Measurements from ENCODE around the gene BRPF1. TPM values are rescaled to one million over a fixed set of nuclear protein-coding genes. Genes with fewer than 3 reads are reported as not detected.

Gene BRPF1
- total RNA-seq, 2 experiments from 2014 or later, result 54.7 to 57.4 TPM

DNA sequence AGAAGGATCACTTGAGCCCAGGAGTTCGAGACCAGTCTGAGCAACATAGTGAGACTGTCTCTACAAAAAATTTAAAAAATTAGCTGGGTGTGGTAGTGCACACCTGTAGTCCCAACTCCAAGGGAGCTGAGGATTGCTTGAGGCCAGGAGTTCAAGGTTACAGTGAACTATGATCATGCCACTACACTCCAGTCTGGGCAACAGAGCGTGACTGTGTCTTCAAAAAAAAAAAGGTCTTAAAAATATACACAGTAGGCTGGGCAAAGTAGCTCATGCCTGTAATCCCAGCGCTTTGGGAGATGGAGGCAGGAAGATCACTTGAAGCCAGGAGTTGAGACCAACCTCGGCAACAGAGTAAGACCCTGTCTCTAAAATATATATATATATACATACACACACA lies 49.4 kb downstream of the BRPF1 start:
- H3K4me3 Mint-ChIP-seq, result peak overlapping the region; percentile 20
- peak overlapping the region; percentile 97 for H3K27ac Mint-ChIP-seq
- ChIA-PET CTCF (interaction anchor here (0.8 to 1.5 kb wide), 4 partner anchors 10 to 53 kb away, joined by 3 to 5 read pairs (median 4); no protein-coding TSS in a partner anchor), POLR2A (interaction anchor here (1.3 to 3.3 kb wide), 2 partner anchors 11 to 48 kb away, joined by 3 to 38 read pairs; partner anchors contain the start of genes ARPC4 and TADA3)
- DNase-seq (no peak), ATAC-seq (no peak)
- peaks cover 65% of the 10 kb centered on the region for H3K4me1 Mint-ChIP-seq (ENCODE audit: low read depth)
- no peaks in the 10 kb centered on the region for H3K9me3 Mint-ChIP-seq (ENCODE audit: insufficient read depth)
- H3K36me3 Mint-ChIP-seq (ENCODE audit: low read depth), result peaks cover 54% of the 10 kb centered on the region
- H3K27me3 Mint-ChIP-seq (ENCODE audit: low read depth), result no peaks in the 10 kb centered on the region

DNA sequence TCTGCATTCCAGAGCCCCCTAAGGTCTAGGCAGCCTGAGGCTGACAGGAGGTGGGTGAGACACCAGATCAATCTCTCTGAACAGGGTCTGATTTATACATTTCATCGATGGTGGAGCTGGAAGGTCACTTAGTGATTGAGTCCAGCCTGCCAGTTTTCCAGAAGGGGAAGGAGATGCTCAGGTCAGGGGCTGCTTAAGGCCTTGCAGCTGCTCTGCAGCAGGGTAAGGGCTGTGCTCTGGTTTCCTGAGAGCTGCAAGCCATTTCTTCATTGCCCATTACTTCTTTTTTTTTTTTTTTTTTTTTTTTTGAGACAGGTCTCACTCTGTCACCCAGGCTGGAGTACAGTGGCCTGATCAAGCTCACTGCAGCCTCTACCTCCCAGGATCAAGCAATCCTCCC lies 50.0 kb downstream of the BRPF1 start:
- DNase-seq (no peak), ATAC-seq (no peak)
- Mint-ChIP-seq H3K4me1 (ENCODE audit: low read depth) (peaks cover 67% of the 10 kb centered on the region), H3K27ac (peak overlapping the region; percentile 76), H3K9me3 (ENCODE audit: insufficient read depth) (no peaks in the 10 kb centered on the region), H3K4me3 (peak overlapping the region; percentile 5), H3K36me3 (ENCODE audit: low read depth) (peaks cover 59% of the 10 kb centered on the region), H3K27me3 (ENCODE audit: low read depth) (no peaks in the 10 kb centered on the region)
- CTCF ChIA-PET, result interaction anchor here (1.0 to 2.0 kb wide), 9 partner anchors 10 to 151 kb away, joined by 3 to 8 read pairs (median 4); partner anchors contain the start of genes ARPC4, BRPF1, CRELD1 and OGG1
- POLR2A ChIA-PET, result interaction anchor here (3.3 kb wide), 1 partner anchor 10 kb away, joined by 38 read pairs; the partner anchor contains the start of genes ARPC4 and TADA3

DNA sequence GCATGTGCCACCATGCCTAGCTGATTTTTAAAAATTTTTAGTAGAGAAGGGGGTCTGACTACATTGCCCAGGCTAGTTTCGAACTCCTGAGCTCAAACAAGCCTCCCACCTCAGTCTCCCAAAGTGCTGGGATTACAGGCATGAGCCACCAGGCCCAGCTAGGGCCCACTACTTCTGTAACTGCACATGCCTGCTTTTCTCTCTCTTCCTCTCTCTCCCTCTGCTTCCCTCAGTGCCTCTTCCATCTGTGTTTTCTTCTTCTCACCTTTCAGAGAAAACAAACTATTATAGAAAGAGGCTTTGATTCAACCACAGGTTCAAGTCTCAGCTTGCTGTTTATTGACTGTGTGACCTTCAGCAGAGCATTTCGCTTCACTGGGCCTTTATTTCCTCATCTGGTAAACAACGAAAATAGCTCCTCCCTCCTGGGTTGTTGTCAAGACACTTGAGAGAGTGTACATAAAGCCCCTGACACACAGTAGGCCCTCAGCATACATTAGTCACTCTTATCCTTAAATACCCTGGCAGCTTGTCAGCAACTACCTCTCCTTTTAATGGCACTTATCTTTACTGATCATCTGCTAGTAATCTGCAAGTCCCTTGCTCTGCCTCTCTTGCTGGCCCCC lies 50.6 kb downstream of the BRPF1 start:
- no peak overlapping the region for H3K4me3 Mint-ChIP-seq
- DNase-seq (no peak), ATAC-seq (no peak)
- H3K9me3 Mint-ChIP-seq (ENCODE audit: insufficient read depth), result no peaks in the 10 kb centered on the region
- ChIA-PET POLR2A (interaction anchor here (3.3 kb wide), 1 partner anchor 10 kb away, joined by 38 read pairs; the partner anchor contains the start of genes ARPC4 and TADA3), CTCF (interaction anchor here (0.6 to 2.0 kb wide), 11 partner anchors 9 to 243 kb away, joined by 3 to 8 read pairs (median 4); partner anchors contain the start of genes ARPC4, BRPF1, CRELD1 and OGG1)
- peak overlapping the region; percentile 35 for H3K27ac Mint-ChIP-seq
- peaks cover 64% of the 10 kb centered on the region for H3K36me3 Mint-ChIP-seq (ENCODE audit: low read depth)
- H3K27me3 Mint-ChIP-seq (ENCODE audit: low read depth), result no peaks in the 10 kb centered on the region
- peaks cover 67% of the 10 kb centered on the region for H3K4me1 Mint-ChIP-seq (ENCODE audit: low read depth)

DNA sequence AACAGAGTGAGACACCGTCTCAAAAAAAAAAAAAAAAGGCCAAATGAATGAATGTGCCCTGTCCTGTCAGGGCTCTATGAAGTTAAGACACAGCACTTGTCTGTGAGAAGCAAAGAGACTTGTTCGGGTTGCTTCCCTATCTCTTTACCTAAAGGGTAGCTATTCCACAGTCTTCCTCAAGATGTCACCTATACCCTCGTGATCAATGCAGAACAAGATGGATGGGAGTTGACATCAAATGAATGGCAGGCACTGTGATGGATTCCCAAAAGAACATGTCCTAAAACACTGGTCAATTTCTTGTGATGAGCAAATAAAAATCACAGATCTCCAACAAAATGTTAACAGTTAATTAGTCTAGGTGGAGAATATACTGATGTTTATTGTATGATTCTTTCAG lies 51.2 kb downstream of the BRPF1 start:
- H3K9me3 Mint-ChIP-seq (ENCODE audit: insufficient read depth), result no peaks in the 10 kb centered on the region
- peaks cover 69% of the 10 kb centered on the region for H3K36me3 Mint-ChIP-seq (ENCODE audit: low read depth)
- ChIA-PET POLR2A (interaction anchor here (3.3 kb wide), 1 partner anchor 9 kb away, joined by 38 read pairs; the partner anchor contains the start of genes ARPC4 and TADA3), CTCF (interaction anchor here (0.6 to 2.0 kb wide), 8 partner anchors 10 to 243 kb away, joined by 3 to 8 read pairs (median 4); partner anchors contain the start of genes ARPC4, BRPF1, CRELD1 and TADA3)
- no peak overlapping the region for H3K27ac Mint-ChIP-seq
- no peaks in the 10 kb centered on the region for H3K27me3 Mint-ChIP-seq (ENCODE audit: low read depth)
- H3K4me1 Mint-ChIP-seq (ENCODE audit: low read depth), result peaks cover 67% of the 10 kb centered on the region
- no peak for DNase-seq
- H3K4me3 Mint-ChIP-seq, result no peak overlapping the region
- ATAC-seq, result no peak

DNA sequence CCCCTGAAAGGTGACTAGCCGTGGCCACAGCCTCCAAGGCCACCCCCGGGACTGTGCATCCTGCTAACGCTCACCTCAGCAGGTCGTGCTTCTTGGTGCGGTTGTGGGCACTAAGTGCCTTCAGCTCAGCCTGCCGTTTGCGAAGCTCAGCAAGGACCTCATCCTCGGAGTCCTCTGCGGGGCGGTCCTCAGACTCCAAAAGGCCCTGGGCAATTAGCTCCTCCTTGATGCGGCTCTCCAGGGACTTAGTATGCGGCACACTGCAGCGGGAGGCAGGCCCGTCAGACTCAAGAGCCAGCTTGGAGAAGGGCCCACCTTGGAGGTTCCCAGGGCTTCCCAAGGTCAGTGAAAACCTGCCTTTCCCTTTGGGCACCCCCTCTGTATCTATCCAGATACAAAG lies 52.4 kb downstream of the BRPF1 start:
- Mint-ChIP-seq H3K27me3 (ENCODE audit: low read depth) (no peaks in the 10 kb centered on the region), H3K4me3 (no peak overlapping the region), H3K4me1 (ENCODE audit: low read depth) (peaks cover 57% of the 10 kb centered on the region), H3K9me3 (ENCODE audit: insufficient read depth) (no peaks in the 10 kb centered on the region), H3K27ac (no peak overlapping the region), H3K36me3 (ENCODE audit: low read depth) (peaks cover 70% of the 10 kb centered on the region)
- DNase-seq (no peak), ATAC-seq (no peak)
- CTCF ChIA-PET, result interaction anchor here (1.0 kb wide), 1 partner anchor 21 kb away, joined by 3 read pairs; no protein-coding TSS in a partner anchor
- POLR2A ChIA-PET, result interaction anchor here (1.1 kb wide), 1 partner anchor 9 kb away, joined by 3 read pairs; the partner anchor contains the start of gene ARPC4

DNA sequence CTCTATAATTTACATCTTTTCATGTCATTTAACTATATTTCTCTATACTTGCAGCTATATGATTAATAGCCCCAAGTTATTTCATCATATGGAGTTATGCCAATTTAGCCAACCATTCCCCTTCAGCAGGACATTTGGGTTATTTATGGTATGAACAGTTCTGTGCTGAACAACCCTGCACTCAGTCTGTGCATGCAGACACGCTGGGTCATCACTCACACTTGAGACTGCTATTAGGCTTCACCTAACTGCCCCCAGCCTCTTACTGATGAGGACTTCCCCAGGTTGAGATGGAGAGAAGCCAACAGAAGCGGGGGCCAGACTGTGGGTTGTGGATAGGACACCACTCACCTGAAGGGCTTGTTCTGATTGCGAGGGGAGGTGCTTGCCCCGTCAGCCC lies 53.4 kb downstream of the BRPF1 start:
- H3K27ac Mint-ChIP-seq, result no peak overlapping the region
- DNase-seq (no peak), ATAC-seq (no peak)
- H3K9me3 Mint-ChIP-seq (ENCODE audit: insufficient read depth), result no peaks in the 10 kb centered on the region
- H3K36me3 Mint-ChIP-seq (ENCODE audit: low read depth), result peaks cover 74% of the 10 kb centered on the region
- no peak overlapping the region for H3K4me3 Mint-ChIP-seq
- H3K4me1 Mint-ChIP-seq (ENCODE audit: low read depth), result peaks cover 51% of the 10 kb centered on the region
- H3K27me3 Mint-ChIP-seq (ENCODE audit: low read depth), result no peaks in the 10 kb centered on the region
- ChIA-PET CTCF (interaction anchor here (0.8 to 1.0 kb wide), 2 partner anchors 22 to 58 kb away, joined by 3 to 4 read pairs; no protein-coding TSS in a partner anchor), POLR2A (no interaction called here)

DNA sequence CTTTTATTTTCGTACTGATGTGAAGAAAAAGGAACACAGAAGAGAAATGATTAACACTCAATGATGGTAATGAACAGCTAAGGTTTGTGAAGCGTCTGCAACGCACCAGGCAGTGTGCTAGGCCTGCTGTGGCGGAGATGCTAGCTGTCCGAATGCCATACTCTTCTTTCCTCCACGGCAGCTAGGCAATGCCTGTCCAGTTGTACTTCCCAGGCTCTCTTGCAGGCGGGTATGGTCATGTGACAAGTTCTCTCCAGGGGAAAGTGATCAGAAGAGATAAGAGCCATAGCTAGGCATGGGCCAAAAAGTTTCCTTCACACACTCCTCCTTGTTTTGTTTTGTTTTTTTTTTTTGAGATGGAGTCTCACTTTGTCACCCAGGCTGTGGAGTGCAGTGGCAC lies 54.1 kb downstream of the BRPF1 start:
- ATAC-seq, result no peak
- Mint-ChIP-seq H3K27ac (peak overlapping the region; percentile 4), H3K36me3 (ENCODE audit: low read depth) (peaks cover 74% of the 10 kb centered on the region), H3K9me3 (ENCODE audit: insufficient read depth) (no peaks in the 10 kb centered on the region), H3K4me3 (no peak overlapping the region), H3K27me3 (ENCODE audit: low read depth) (no peaks in the 10 kb centered on the region), H3K4me1 (ENCODE audit: low read depth) (peaks cover 51% of the 10 kb centered on the region)
- DNase-seq, result no peak
- ChIA-PET CTCF (interaction anchor here (0.8 to 1.2 kb wide), 2 partner anchors 58 to 146 kb away, joined by 4 read pairs; no protein-coding TSS in a partner anchor), POLR2A (interaction anchor here (1.0 kb wide), 1 partner anchor 8 kb away, joined by 3 read pairs; no protein-coding TSS in a partner anchor)

DNA sequence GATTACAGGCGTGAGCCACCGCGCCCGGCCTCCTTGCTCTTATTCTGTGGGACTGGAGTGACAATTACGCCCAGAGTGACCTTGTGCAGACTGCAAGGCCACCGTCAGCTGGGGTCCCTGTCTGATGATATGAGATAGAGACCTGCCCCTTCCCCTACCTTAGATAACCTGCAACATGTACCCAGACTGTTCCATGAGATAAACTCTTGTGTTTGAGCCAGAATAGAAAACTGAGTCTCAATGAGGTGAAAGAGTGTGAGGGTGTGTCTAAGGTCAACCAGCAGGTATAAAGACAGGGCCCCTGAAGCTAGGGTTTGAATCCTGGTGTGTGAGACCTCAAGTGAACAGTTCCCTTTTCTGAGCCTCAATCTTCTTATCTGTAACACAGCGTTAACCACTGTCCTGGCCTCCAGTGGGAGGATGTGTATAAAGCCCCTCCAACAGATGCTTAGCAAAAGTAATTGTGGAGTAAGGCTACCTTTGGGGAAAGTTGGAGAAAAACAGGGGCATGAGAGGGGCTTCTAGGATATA lies 54.7 kb downstream of the BRPF1 start:
- no peak overlapping the region for H3K4me3 Mint-ChIP-seq
- no peaks in the 10 kb centered on the region for H3K9me3 Mint-ChIP-seq (ENCODE audit: insufficient read depth)
- peaks cover 51% of the 10 kb centered on the region for H3K4me1 Mint-ChIP-seq (ENCODE audit: low read depth)
- H3K27me3 Mint-ChIP-seq (ENCODE audit: low read depth), result no peaks in the 10 kb centered on the region
- ATAC-seq (no peak), DNase-seq (no peak)
- H3K36me3 Mint-ChIP-seq (ENCODE audit: low read depth), result peaks cover 76% of the 10 kb centered on the region
- POLR2A ChIA-PET, result interaction anchor here (1.0 kb wide), 1 partner anchor 7 kb away, joined by 3 read pairs; no protein-coding TSS in a partner anchor
- H3K27ac Mint-ChIP-seq, result no peak overlapping the region
- CTCF ChIA-PET, result interaction anchor here (1.2 kb wide), 1 partner anchor 145 kb away, joined by 4 read pairs; no protein-coding TSS in a partner anchor

DNA sequence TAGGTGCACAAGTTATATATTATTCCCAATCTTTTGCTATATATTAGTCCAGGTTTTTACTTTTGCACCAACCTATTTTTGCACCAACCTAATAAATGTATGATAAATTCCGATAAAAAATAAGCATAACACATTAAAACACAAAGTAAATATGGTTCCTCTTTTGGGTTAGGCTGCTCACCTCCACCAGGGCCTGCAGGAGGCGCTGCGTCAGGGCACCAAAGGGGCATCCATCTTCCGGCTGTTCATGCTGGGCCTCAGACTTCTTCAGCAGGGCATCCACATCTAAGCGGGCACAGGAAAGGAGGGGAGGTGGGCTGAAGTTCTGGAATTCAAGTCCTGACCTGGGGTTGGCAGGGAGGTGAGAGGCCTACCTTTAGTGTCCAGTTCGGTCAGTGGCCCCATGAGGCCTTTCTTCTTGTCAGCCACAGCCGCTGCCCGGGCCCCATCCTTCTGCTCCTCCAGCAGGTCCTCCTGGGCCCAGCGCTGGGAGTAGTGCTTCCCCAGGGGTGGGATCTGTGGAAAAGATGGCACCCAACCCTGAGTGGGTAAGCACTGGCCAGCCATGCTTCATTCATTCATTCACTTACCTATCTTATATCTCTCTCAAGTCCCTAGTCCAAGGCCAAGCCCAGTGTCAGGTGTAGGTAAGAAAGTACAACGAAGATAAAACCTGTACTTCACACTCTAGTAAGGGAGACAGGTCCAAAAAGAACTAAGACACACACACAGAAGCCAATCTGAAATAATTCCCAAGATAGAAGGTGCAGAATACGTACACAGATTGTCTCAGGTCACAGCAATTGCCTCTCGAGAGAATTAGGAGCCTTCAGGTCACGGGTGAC lies 55.5 kb downstream of the BRPF1 start:
- Mint-ChIP-seq H3K27me3 (ENCODE audit: low read depth) (no peaks in the 10 kb centered on the region), H3K4me1 (ENCODE audit: low read depth) (peaks cover 52% of the 10 kb centered on the region), H3K27ac (peak overlapping the region; percentile 33), H3K9me3 (ENCODE audit: insufficient read depth) (no peaks in the 10 kb centered on the region), H3K4me3 (no peak overlapping the region), H3K36me3 (ENCODE audit: low read depth) (peaks cover 71% of the 10 kb centered on the region)
- DNase-seq, result no peak
- CTCF ChIA-PET, result interaction anchor here (1.2 kb wide), 1 partner anchor 145 kb away, joined by 4 read pairs; no protein-coding TSS in a partner anchor
- no peak for ATAC-seq
- POLR2A ChIA-PET, result interaction anchor here (0.8 kb wide), 1 partner anchor 106 kb away, joined by 3 read pairs; no protein-coding TSS in a partner anchor

DNA sequence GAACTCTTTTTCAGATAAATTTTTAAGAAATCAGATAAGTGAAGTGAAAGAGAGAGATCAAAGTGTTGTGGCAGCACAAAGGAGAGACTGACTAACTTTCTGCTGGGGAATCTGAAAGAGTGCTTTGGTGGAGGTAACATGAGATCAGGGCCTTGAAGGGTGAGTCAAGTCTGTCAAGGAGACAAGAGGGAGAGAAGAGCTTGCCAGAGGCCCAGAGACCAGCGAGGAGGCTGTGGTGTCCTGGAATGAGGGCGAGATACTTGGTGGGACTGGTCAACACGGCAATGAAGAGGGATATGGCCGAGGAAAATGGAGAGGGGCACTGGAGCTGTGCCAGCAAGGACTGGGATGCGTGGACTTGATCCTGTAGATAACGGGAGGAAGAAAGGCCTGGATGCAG lies 56.2 kb downstream of the BRPF1 start:
- Mint-ChIP-seq H3K36me3 (ENCODE audit: low read depth) (peaks cover 66% of the 10 kb centered on the region), H3K27ac (peak overlapping the region; percentile 33), H3K27me3 (ENCODE audit: low read depth) (no peaks in the 10 kb centered on the region), H3K4me3 (no peak overlapping the region), H3K4me1 (ENCODE audit: low read depth) (peaks cover 47% of the 10 kb centered on the region), H3K9me3 (ENCODE audit: insufficient read depth) (no peaks in the 10 kb centered on the region)
- CTCF ChIA-PET, result no interaction called here
- ATAC-seq (no peak), DNase-seq (no peak)
- POLR2A ChIA-PET, result interaction anchor here (0.6 to 0.8 kb wide), 3 partner anchors 8 to 196 kb away, joined by 3 read pairs; no protein-coding TSS in a partner anchor

DNA sequence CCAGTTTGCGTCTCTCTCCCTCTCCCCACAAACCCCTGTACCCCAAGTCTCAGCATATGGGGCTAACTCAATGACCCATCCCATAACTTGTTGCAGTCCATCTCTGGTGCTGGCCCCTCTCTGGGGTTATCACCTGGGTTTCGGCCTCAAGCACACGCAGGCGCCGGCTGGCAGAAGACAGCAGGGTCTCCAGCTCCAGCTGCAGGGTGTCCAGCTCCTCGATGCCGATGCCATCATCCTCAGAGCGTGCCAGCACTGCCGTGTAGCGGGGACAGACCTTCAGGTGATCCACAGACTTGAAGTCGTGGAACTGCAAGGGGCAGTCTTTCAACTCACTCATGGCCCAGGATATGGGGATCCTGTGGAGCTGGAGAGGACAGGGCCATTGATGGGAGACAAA lies 59.6 kb downstream of the BRPF1 start:
- CTCF ChIA-PET, result interaction anchor here (1.2 to 1.4 kb wide), 2 partner anchors 9 to 10 kb away, joined by 3 to 5 read pairs; no protein-coding TSS in a partner anchor
- Mint-ChIP-seq H3K4me1 (ENCODE audit: low read depth) (peaks cover 57% of the 10 kb centered on the region), H3K27me3 (ENCODE audit: low read depth) (no peaks in the 10 kb centered on the region)

More for the DNA sequence above, 59.6 kb downstream of the BRPF1 start:
- POLR2A ChIA-PET, result interaction anchor here (0.6 to 4.9 kb wide), 5 partner anchors 10 to 142 kb away, joined by 3 to 38 read pairs (median 3); partner anchors contain the start of genes CAMK1 and MTMR14
- Mint-ChIP-seq H3K36me3 (ENCODE audit: low read depth) (peaks cover 67% of the 10 kb centered on the region), H3K9me3 (ENCODE audit: insufficient read depth) (no peaks in the 10 kb centered on the region), H3K27ac (peak overlapping the region; percentile 100), H3K4me3 (peak overlapping the region; percentile 96)
- ATAC-seq (no peak), DNase-seq (no peak)

Data from activated CD8-positive, alpha-beta T cell treated with anti-CD3 and anti-CD28 coated beads, Interleukin-2, amount 10 ng/mL, durations not matched to agents 7 days and 5 days (primary cell).